Globus pallidus (tissue), 1 donor: Measurements from ENCODE around the gene RTEL1.
"Not testable (repeated sequence)": the region's sequence is repeated elsewhere in the genome, so short reads cannot be mapped to it uniquely, and the experiment has no call there.

Experiments
- DNase-seq: peaks from one replicate; pipeline ENCODE4 v3.0.0-alpha.2; 2015; ENCODE audit warnings: low spot score

RTEL1 gene

GRCh38 chr20:63627129-63627750, 30.9 kb upstream of the RTEL1 start:
- DNase-seq, result peak; percentile 90

- no peak for DNase-seq
Measured at GRCh38 chr20:63627751-63628245, 30.3 kb upstream of the RTEL1 start.

- no peak for DNase-seq
Measured at GRCh38 chr20:63628246-63628975, 29.7 kb upstream of the RTEL1 start.

GRCh38 chr20:63630956-63631355, 27.2 kb upstream of the RTEL1 start:
- DNase-seq, result not testable (repeated sequence)

- not testable (repeated sequence) for DNase-seq
Measured at GRCh38 chr20:63631426-63631825, 26.7 kb upstream of the RTEL1 start.

DNA sequence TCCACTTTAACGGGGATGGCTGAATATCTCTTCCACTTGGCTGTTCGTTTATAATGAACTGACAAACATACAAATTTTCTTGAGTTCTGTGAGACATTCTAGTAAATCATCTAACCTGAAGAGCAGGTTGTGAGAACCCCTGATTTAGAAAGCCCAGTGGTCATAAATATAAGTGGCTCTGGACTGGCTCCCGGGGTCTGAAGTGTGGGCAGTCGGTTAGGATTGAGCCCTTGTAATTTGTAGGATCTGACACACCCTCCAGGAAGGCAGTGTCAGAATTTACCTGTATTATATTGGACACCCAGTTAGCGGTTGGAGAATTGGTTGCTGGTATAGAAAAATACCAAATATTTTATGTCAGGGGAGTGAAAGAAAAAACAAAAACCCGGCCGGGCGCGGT, 24.4 kb upstream of the RTEL1 start:
- DNase-seq, result no peak

DNA sequence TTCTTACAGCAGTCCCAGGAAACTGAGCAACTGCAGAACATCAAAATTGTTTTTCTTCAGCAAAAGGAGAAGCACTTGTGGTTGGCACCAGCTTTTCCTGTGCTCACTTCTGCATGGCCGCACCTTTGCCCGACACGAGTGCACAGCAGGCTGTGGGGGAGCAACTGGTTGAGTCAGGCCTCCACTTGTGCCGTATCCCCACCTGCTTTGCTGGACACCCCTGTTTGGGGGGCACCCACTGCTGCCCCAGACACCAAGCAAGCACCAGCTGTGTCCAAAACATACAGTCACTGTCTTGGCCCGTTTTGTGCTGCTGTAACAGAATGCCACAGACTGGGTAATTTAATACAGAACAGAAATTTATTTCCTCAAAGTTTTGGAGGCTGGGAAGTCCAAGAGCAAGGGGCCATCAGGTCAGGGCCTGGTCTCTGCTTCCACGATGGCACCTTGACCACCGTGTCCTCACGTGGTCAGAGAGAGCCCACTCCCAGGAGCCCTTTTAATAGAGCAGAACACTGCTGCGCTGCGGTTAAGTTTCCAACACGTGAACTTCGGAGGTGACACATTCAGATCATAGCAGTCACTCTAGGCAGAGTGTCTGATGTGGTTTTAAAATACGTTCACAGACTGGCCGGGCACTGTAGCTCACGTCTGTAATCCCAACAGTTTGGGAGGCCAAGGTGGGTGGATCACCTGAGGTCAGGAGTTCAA, 22.5 kb upstream of the RTEL1 start:
- DNase-seq, result no peak

GRCh38 chr20:63636752-63637628, 21.1 kb upstream of the RTEL1 start:
- DNase-seq, result no peak

- no peak for DNase-seq
Measured at GRCh38 chr20:63639093-63639975, 18.8 kb upstream of the RTEL1 start.

- no peak for DNase-seq
Measured at GRCh38 chr20:63640086-63640485, 18.0 kb upstream of the RTEL1 start.

DNA sequence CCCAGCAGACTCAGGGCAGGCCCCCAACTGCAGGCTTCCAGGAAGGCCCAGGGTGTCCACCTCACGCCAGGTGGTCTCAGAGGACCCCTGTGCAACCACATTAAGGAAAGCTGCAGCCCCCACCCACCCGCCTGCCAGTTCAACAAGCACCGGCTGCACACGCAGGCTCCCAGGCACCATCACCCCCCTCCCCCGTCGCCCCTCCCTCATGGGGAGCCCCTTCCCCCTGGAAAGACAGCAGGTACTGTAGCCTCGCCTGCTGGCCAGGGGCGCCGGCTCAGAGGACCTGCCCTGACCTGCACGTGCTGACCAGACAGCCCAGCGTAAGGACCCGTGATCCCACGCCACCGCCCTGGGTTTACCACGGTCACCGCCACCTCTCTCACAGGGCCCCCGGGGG, 17.4 kb upstream of the RTEL1 start:
- DNase-seq, result not testable (repeated sequence)

- no peak for DNase-seq
Measured at GRCh38 chr20:63641146-63641791, 16.8 kb upstream of the RTEL1 start.

GRCh38 chr20:63641792-63642523, 16.2 kb upstream of the RTEL1 start:
- peak; percentile 83 for DNase-seq

GRCh38 chr20:63642527-63643247, 15.4 kb upstream of the RTEL1 start:
- DNase-seq, result no peak

DNA sequence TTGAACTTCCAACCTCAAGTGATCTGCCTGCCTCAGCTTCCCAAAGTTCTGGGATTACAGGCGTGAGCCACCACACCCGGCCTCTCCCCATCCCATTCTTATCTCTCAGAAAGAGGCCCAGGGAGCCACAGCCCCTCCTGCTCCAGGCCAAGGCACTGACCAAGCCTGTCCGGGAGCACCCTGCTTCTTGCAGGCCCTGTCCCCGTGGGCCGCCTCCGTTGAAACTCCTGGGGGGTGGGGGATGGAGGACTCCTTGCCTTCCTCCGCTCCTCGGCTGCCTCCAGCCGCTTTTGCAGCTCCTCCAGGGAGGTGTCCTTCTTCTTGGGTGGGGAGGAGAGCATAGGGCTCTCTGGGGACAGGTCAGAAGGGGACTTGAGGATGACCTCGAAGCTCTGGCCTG, 14.6 kb upstream of the RTEL1 start:
- no peak for DNase-seq

DNA sequence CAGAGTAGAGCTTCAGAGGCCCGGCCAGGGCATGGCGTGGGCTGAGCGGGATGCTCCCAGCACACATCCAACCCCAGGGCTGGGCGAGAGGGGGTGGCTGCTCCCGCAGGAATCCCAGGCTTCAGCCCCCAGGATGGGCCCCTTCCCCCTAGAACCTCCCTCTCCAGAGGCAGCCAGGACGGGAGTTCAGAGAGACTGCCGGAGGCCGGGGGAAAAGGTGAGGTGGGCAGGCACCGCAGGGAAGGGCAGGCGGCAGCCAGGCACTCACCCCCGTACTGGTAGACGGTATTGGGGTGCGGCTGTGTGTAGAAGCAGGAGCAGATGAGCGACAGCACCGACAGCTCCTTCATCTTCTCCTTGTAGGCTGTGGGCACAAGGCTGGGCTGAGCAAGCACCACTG, 14.2 kb upstream of the RTEL1 start:
- no peak for DNase-seq

DNA sequence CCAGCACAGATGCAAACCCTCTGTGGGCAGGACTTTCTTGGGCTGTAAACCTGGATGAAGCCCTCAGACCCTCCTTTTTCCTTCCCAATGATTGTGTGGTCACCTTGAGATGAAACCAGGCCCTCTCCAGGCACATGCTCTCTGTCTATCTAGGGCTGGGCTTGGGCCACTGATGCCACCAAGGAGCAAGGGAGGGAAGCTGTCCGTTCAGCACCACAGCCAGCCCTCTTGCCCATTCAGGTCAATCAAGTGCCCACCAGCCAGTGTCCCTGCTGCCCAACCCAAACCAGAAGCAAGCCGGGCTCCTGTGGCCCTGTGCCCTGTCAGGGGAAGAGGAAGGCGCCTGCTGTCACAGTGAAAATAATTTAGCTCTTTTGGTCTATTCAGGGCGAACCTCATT, 12.9 kb upstream of the RTEL1 start:
- no peak for DNase-seq

- no peak for DNase-seq
Measured at GRCh38 chr20:63648190-63648589, 9.9 kb upstream of the RTEL1 start.
